ENCODE measurements around the gene SETMAR.
"Not testable (repeated sequence)": the region's sequence is repeated elsewhere in the genome, so short reads cannot be mapped to it uniquely, and the experiment has no call there.

Gene SETMAR

GRCh38 chr3:4303187-4304123 lies at the start of gene SETMAR:
Gene SETMAR, plus strand, starts transcription at chr3:4303369. Its CDS starts 2 bp downstream, at chr3:4303371.
- peak; percentile 38 for DNase-seq

GRCh38 chr3:4261406-4261805 lies 41.8 kb upstream of the SETMAR start:
- DNase-seq = peak; percentile 60

- DNase-seq = no peak
These were observed 39.1 kb upstream of the SETMAR start for GRCh38 chr3:4264040-4264439.

GRCh38 chr3:4270720-4271119 lies 32.4 kb upstream of the SETMAR start:
- no peak for DNase-seq

GRCh38 chr3:4271834-4272233 lies 31.3 kb upstream of the SETMAR start:
- DNase-seq = no peak

- no peak for DNase-seq
These were observed 23.6 kb upstream of the SETMAR start for GRCh38 chr3:4279516-4280105.

- no peak for DNase-seq
These were observed 21.2 kb upstream of the SETMAR start for GRCh38 chr3:4281991-4282390.

- DNase-seq = no peak
These were observed 18.3 kb upstream of the SETMAR start for GRCh38 chr3:4284865-4285264.

- DNase-seq = no peak
These were observed 14.1 kb upstream of the SETMAR start for GRCh38 chr3:4289044-4289443.

GRCh38 chr3:4290272-4290893 lies 12.8 kb upstream of the SETMAR start:
- DNase-seq = peak; percentile 1

- DNase-seq = peak; percentile 83
These were observed 10.9 kb upstream of the SETMAR start for GRCh38 chr3:4292301-4292700.

- DNase-seq = no peak
These were observed 8.4 kb upstream of the SETMAR start for GRCh38 chr3:4294616-4295327.

GRCh38 chr3:4296454-4296853 lies 6.7 kb upstream of the SETMAR start:
- DNase-seq = not testable (repeated sequence)

GRCh38 chr3:4297486-4297885 lies 5.7 kb upstream of the SETMAR start:
- no peak for DNase-seq

GRCh38 chr3:4302747-4303146 lies 422 bp upstream of the SETMAR start:
- DNase-seq = no peak

GRCh38 chr3:4305210-4305609 lies 2.0 kb downstream of the SETMAR start:
- DNase-seq = not testable (repeated sequence)

- DNase-seq = no peak
These were observed 2.9 kb downstream of the SETMAR start for GRCh38 chr3:4306091-4306490.

GRCh38 chr3:4306860-4307259 lies 3.7 kb downstream of the SETMAR start:
- no peak for DNase-seq

GRCh38 chr3:4309491-4310128 lies 6.4 kb downstream of the SETMAR start:
- no peak for DNase-seq

- DNase-seq = no peak
These were observed 7.8 kb downstream of the SETMAR start for GRCh38 chr3:4310971-4311370.

- no peak for DNase-seq
These were observed 8.3 kb downstream of the SETMAR start for GRCh38 chr3:4311496-4311895.

GRCh38 chr3:4313606-4314293 lies 10.6 kb downstream of the SETMAR start:
- DNase-seq = no peak
